ENCODE results near the gene JCAD. TPM values are rescaled to one million over a fixed set of nuclear protein-coding genes. Genes with fewer than 3 reads are reported as not detected.

Gene JCAD
- total RNA-seq, 1 donor from 2014 or later: 27.3 TPM

DNA sequence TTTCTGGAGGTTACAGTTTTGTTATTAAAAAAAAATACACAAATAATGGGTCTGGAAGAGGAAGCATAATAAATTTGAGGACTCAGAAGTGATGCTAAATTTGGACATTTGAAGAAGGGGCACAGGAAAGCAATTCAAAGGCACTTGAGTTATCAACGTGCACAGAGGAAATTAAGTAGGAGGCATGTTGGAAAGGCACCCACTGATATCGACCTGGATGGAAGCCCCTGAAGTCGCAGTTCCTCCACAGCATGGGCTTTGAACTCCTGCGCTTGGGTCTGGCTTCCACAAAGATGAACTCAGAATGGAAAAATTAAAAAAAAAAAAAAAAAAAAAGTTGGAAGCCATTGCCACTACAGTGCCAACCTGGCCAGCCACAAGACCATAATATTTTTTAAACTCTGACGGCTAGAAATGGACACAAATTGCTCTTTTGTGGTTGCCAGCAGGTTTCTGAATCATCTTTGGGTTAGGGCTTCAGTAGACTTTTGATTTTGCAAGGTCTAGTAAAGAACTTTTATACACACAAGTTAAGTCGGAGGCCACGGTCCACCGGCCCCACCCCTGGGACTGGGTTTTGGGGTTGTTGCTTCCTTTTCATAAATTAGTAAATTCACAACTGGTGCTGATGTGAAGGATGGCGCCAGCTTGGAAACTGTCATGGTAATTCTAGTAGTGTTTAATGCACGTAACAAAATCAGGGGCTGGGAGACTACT is 21.6 kb downstream of the JCAD start:
- no peak overlapping the region for H2AFZ ChIP-seq (ENCODE audit: low read depth, low read length)
- Mint-ChIP-seq H3K27ac (ENCODE audit: unreplicated experiment) (no peak overlapping the region), H3K36me3 (ENCODE audit: low read depth, unreplicated experiment) (peaks cover 47% of the 10 kb centered on the region), H3K4me3 (ENCODE audit: unreplicated experiment) (no peak overlapping the region), H3K4me1 (ENCODE audit: low read depth, unreplicated experiment) (peaks cover 12% of the 10 kb centered on the region), H3K9me3 (ENCODE audit: unreplicated experiment) (no peaks in the 10 kb centered on the region), H3K27me3 (ENCODE audit: low read depth, unreplicated experiment) (peaks cover 2% of the 10 kb centered on the region)
- no peak for FAIRE-seq
- no peak overlapping the region for H3K4me2 ChIP-seq (ENCODE audit: low read length)
- no peak overlapping the region for H3K27ac ChIP-seq (ENCODE audit: low read depth, low read length)
- no peak for TF ChIP-seq EZH2 (IDR thresholded peaks at IDR 0.05; ENCODE audit: insufficient read depth, low read length)
- TF ChIP-seq, protein P1, sequence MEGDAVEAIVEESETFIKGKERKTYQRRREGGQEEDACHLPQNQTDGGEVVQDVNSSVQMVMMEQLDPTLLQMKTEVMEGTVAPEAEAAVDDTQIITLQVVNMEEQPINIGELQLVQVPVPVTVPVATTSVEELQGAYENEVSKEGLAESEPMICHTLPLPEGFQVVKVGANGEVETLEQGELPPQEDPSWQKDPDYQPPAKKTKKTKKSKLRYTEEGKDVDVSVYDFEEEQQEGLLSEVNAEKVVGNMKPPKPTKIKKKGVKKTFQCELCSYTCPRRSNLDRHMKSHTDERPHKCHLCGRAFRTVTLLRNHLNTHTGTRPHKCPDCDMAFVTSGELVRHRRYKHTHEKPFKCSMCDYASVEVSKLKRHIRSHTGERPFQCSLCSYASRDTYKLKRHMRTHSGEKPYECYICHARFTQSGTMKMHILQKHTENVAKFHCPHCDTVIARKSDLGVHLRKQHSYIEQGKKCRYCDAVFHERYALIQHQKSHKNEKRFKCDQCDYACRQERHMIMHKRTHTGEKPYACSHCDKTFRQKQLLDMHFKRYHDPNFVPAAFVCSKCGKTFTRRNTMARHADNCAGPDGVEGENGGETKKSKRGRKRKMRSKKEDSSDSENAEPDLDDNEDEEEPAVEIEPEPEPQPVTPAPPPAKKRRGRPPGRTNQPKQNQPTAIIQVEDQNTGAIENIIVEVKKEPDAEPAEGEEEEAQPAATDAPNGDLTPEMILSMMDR (IDR thresholded peaks at IDR 0.05; ENCODE audit: insufficient read depth, low read depth, low read length): no peak
- no peak overlapping the region for H3K9ac ChIP-seq (ENCODE audit: low read length)
- no peaks in the 10 kb centered on the region for H3K36me3 ChIP-seq (ENCODE audit: insufficient read depth, low read length)
- H3K4me3 ChIP-seq (ENCODE audit: insufficient read depth, low read depth, low read length): no peak overlapping the region
- no peaks in the 10 kb centered on the region for H3K27me3 ChIP-seq (ENCODE audit: insufficient read depth, low read length)
- no peaks in the 10 kb centered on the region for H3K79me2 ChIP-seq (ENCODE audit: insufficient read depth, low read length)
- no peaks in the 10 kb centered on the region for H3K9me3 ChIP-seq (ENCODE audit: insufficient read depth, low read depth, low read length)
- DNase-seq (ENCODE audit: low read depth): no peak
- H4K20me1 ChIP-seq (ENCODE audit: insufficient read depth, low read length): peaks cover under 1% of the 10 kb centered on the region
- no peaks in the 10 kb centered on the region for H3K4me1 ChIP-seq (ENCODE audit: insufficient read depth, low read length)

DNA sequence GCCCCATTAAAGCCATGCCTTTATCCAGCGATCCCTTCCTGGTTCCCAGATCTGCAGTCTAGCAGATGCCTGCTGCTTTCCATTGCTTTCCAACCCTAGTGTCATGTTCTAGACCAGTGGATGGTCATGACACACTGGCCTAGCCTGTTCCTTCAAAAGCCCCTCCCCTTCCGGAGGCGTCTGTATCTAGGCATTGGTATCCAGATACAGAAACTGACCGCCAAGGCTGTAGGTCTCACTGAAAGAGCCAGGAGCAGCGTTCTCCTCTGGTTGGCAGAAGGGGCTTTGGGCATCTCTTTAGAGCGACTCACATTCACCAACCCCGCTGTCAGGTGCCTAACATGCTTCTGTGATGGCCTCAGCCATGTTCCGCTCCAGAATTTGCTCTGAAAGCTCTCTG is 22.6 kb downstream of the JCAD start:
- H3K9me3 ChIP-seq (ENCODE audit: insufficient read depth, low read depth, low read length): no peaks in the 10 kb centered on the region
- H3K27me3 Mint-ChIP-seq (ENCODE audit: low read depth, unreplicated experiment): peaks cover 2% of the 10 kb centered on the region
- FAIRE-seq: no peak

More for the DNA sequence above, 22.6 kb downstream of the JCAD start:
- DNase-seq (ENCODE audit: low read depth): peak; percentile 23
- Histone ChIP-seq H3K79me2 (ENCODE audit: insufficient read depth, low read length) (no peaks in the 10 kb centered on the region), H3K4me1 (ENCODE audit: insufficient read depth, low read length) (no peaks in the 10 kb centered on the region), H3K4me2 (ENCODE audit: low read length) (no peak overlapping the region), H3K4me3 (ENCODE audit: insufficient read depth, low read depth, low read length) (no peak overlapping the region), H4K20me1 (ENCODE audit: insufficient read depth, low read length) (no peaks in the 10 kb centered on the region), H3K36me3 (ENCODE audit: insufficient read depth, low read length) (no peaks in the 10 kb centered on the region), H3K9ac (ENCODE audit: low read length) (no peak overlapping the region), H3K27me3 (ENCODE audit: insufficient read depth, low read length) (no peaks in the 10 kb centered on the region), H3K27ac (ENCODE audit: low read depth, low read length) (no peak overlapping the region), H2AFZ (ENCODE audit: low read depth, low read length) (no peak overlapping the region)
- Mint-ChIP-seq H3K4me1 (ENCODE audit: low read depth, unreplicated experiment) (peaks cover 12% of the 10 kb centered on the region), H3K27ac (ENCODE audit: unreplicated experiment) (no peak overlapping the region), H3K9me3 (ENCODE audit: unreplicated experiment) (no peaks in the 10 kb centered on the region), H3K4me3 (ENCODE audit: unreplicated experiment) (no peak overlapping the region), H3K36me3 (ENCODE audit: low read depth, unreplicated experiment) (peaks cover 40% of the 10 kb centered on the region)
- TF ChIP-seq EZH2 (IDR thresholded peaks at IDR 0.05; ENCODE audit: insufficient read depth, low read length): no peak
- TF ChIP-seq, protein P1 (IDR thresholded peaks at IDR 0.05; ENCODE audit: insufficient read depth, low read depth, low read length): no peak

Measured in astrocyte (in vitro differentiated cells and primary cell).